Muscle of leg (tissue), 11 donors: ENCODE data around the gene RNF115. TPM values are rescaled to one million over a fixed set of nuclear protein-coding genes. Genes with fewer than 3 reads are reported as not detected.
"Not testable (repeated sequence)": the region's sequence is repeated elsewhere in the genome, so short reads cannot be mapped to it uniquely, and the experiment has no call there.

Source experiments
- DNase-seq: peaks from one replicate; pipeline ENCODE4 v3.0.0; 2013
- H3K27ac ChIP-seq: one replicate; pipeline ENCODE4 v1.5.1; 2013; ENCODE audit warnings: mild to moderate bottlenecking, low read length, control low read depth
- H3K27me3 ChIP-seq: one replicate; pipeline ENCODE4 v1.6.1; 2013; ENCODE audit warnings: low read length; ENCODE audit not compliant: control insufficient read depth, insufficient read depth
- H3K36me3 ChIP-seq: one replicate; pipeline ENCODE4 v1.6.1; 2013; ENCODE audit warnings: low read length; ENCODE audit not compliant: control insufficient read depth, insufficient read depth
- H3K4me1 ChIP-seq: one replicate; pipeline ENCODE4 v1.6.1; 2013; ENCODE audit warnings: low read length; ENCODE audit not compliant: control insufficient read depth, insufficient read depth
- H3K4me3 ChIP-seq: one replicate; pipeline ENCODE4 v1.5.1; 2013; ENCODE audit warnings: low read length, control low read depth
- H3K9me3 ChIP-seq: replicated peaks from 2 replicates; pipeline ENCODE4 v1.6.1; 2013; ENCODE audit warnings: low read depth, low read length; ENCODE audit not compliant: control insufficient read depth
- WGBS: methylation state at CpG from one replicate; pipeline ENCODE4 v1.1.5; 2013; ENCODE audit warnings: missing lambda C conversion rate; ENCODE audit not compliant: insufficient coverage; 5-methylcytosine and 5-hydroxymethylcytosine counted together
- polyA plus RNA-seq, 8 donors: library from polyadenylated mRNA; unstranded; fragments of 120-200 nt; gene quantifications; one replicate each; pipeline versions ENCODE4 v1.2.1 to v1.2.3, GENCODE V29; 2013; ENCODE audit warnings: inconsistent platforms in 1 of 8, low replicate concordance in 1 of 8; ENCODE audit not compliant: insufficient read length in 8 of 8, insufficient read depth in 1 of 8
- total RNA-seq: library from RNA; stranded (reverse); fragments of 120-200 nt; gene quantifications from one replicate; pipeline ENCODE4 v1.2.4, GENCODE V29; 2013

RNF115 gene
- total and polyA plus RNA-seq, 9 donors, result 10.8 to 18.8 (median 13.7) TPM

DNA sequence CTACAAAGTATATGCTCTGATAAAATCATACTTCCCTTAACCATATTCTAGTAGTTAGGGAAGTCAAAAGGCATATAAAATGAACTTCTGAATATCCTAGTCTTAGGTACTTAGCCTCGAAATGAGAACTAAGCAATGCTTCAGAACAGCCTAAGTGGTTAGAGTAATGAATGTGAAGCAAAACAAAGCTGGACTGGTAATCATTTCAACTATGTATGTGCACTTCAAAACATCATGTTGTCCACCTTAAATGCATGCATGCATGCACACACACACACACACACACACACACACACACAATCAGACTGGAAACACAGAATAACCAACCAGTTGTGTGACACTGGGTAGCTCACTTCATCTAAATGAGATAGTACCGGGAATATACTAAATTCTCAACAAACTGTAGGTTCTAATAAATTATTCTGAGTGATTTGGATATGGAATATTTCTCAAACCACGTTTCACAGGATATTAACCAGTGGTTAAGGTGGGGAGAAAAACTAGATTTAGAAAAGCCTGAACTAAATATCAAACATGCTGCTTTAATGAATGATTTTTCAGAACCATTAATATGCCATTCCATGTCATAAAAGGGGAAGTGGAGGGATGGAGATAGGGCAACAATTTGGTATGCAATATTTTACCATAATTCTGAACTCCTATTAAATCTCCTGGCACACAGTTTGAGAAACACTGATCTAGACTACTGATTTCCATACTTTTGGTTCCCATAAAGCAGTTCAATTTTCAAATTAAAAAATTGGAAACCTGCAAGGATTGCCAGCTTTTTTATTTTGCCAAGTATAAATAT lies 19.5 kb downstream of the RNF115 start:
- Histone ChIP-seq H3K27me3 (no peaks in the 10 kb centered on the region), H3K9me3 (no peaks in the 10 kb centered on the region), H3K4me3 (no peak overlapping the region), H3K27ac (no peak overlapping the region), H3K4me1 (no peaks in the 10 kb centered on the region), H3K36me3 (no peaks in the 10 kb centered on the region)
- no peak for DNase-seq
- no CpG with 5 or more reads among the region's 3 CpGs for WGBS

DNA sequence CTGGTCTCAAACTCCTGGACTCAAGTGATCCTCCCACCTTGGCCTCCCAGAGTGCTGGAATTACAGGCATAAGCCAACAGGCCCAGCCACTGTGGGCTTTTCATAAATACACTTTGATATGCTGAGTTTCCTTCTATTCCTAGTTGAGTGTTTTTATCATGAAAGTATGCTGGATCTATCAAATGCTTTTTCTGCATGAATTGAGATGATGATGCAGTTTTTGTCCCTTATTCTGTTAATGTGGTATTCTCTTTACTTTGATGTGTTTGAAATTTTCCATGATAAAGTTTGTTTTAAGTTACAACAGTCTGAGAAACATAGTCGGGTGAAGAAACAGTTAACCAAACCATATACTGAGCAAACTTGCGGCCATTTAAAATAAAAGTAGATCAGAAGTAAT lies 24.1 kb downstream of the RNF115 start:
- H3K36me3 ChIP-seq, result no peaks in the 10 kb centered on the region
- H3K9me3 ChIP-seq, result peaks cover 14% of the 10 kb centered on the region
- no peaks in the 10 kb centered on the region for H3K27me3 ChIP-seq
- H3K4me3 ChIP-seq, result no peak overlapping the region
- WGBS, result no CpG with 5 or more reads among the region's 2 CpGs
- H3K4me1 ChIP-seq, result no peaks in the 10 kb centered on the region
- no peak for DNase-seq
- no peak overlapping the region for H3K27ac ChIP-seq

DNA sequence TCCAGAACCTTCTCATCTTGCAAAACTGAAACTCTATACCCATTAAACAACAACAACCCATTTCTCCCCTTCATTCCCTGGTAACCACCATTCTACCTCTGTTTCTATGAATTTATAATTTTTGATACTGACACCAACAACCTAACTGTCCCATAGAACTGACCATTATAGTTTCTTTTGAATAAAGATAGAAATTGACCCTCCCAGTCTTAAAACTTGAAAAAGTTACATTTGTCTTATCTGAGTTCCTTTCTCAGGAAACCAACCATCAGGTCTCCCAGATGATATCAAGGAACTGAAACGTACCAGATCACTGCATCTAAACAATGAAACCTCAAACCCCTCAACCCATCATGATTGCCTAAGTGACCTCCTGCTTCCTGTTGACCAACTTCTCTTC lies 27.1 kb downstream of the RNF115 start:
- no peak for DNase-seq
- Histone ChIP-seq H3K27me3 (no peaks in the 10 kb centered on the region), H3K27ac (no peak overlapping the region), H3K36me3 (no peaks in the 10 kb centered on the region), H3K4me3 (no peak overlapping the region), H3K4me1 (no peaks in the 10 kb centered on the region), H3K9me3 (peaks cover 14% of the 10 kb centered on the region)
- 50% methylated on average over 1 of the region's 1 CpG for WGBS

DNA sequence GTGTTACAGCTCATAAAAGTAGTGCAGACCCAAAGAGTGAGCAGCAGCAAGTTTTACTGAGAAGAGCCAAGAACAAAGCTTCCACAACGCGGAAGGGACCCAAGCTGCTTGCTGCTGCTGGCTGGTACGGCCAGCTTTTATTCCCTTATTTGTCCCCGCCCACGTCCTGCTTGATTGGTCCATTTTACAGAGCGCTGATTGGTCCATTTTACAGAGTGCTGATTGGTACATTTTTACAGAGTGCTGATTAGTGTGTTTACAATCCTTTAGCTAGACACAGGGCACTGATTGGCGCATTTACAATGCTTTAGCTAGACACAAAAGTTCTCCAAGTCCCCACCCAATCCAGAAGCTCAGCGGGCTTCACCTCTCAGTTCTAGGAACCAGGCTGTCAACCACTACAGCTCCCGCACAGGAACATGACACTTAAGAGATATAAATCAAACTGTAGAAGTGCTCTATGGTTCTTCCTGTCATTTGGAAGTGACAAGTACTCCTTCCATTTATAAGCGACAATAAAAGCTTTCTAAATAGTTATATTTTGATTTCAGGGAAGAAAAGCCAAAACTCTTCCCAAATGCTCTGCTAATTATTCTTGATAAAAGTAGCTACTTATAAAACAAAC lies 28.5 kb downstream of the RNF115 start:
- 100% methylated on average over 5 of the region's 10 CpGs for WGBS
- no peak overlapping the region for H3K27ac ChIP-seq
- no peak for DNase-seq
- no peak overlapping the region for H3K4me3 ChIP-seq
- H3K4me1 ChIP-seq, result no peaks in the 10 kb centered on the region
- H3K9me3 ChIP-seq, result peaks cover 14% of the 10 kb centered on the region
- no peaks in the 10 kb centered on the region for H3K27me3 ChIP-seq
- no peaks in the 10 kb centered on the region for H3K36me3 ChIP-seq

DNA sequence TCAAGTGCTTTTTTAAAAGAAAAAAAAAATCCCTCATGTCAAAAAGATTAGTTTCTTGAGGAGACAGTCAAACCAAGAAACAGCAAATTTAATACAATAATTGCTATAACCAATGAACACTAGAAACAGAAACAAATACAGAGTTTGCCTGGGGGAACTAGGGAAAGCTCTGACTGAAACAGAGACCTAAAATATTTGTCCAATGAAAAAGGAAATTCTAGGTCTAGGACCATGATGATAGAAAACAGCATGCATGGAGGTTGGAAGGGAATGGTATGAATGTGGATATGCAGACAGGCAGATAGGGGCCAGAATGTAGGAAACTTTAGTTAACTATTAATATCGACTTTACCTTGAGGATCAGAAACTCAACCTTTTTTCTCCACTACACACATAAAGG lies 31.4 kb downstream of the RNF115 start:
- Histone ChIP-seq H3K36me3 (peaks cover 5% of the 10 kb centered on the region), H3K4me1 (no peaks in the 10 kb centered on the region), H3K27ac (no peak overlapping the region), H3K4me3 (no peak overlapping the region), H3K27me3 (no peaks in the 10 kb centered on the region), H3K9me3 (peaks cover 12% of the 10 kb centered on the region)
- WGBS, result no CpG with 5 or more reads among the region's 1 CpG
- DNase-seq, result no peak

DNA sequence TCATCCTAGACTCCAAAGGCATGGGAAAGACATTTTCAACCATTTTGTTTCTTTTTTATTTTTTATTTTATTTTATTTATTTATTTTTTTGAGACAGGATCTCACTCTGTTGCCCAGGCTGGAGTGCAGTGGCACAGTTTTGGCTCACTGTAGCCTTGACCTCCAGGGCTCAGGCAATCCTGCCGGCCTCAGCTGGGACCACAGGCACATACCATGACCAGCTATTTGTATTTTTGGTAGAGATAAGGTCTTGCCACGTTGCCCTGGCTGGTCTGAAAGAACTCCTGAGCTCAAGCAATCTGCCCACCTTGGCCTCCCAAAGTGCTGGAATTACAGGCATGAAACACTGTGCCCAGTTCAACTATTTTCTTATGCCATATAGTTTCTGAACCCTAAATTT lies 32.0 kb downstream of the RNF115 start:
- WGBS, result 79% methylated on average over 2 of the region's 2 CpGs

DNA sequence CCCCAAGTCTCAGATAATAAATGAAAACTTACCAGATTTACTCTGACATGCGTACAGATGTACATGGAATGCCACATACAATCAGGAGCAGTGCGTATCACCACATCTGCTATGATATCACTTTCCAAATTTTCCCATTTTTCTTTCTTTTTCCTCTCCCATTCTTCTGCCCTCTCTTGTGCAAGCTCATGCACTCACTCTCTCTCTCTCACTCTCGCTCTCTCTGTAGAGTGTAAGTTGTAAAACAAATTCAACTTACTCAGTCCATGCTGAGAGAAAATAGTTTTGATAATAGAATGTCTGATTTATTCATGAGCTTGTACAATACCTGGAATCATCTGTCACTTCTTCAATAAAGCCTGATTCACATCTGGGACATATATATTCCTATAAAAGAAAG lies 35.3 kb downstream of the RNF115 start:
- no peak overlapping the region for H3K27ac ChIP-seq
- H3K27me3 ChIP-seq, result no peaks in the 10 kb centered on the region
- H3K4me1 ChIP-seq, result no peaks in the 10 kb centered on the region
- no peaks in the 10 kb centered on the region for H3K9me3 ChIP-seq
- 100% methylated on average over 2 of the region's 3 CpGs for WGBS
- no peak overlapping the region for H3K4me3 ChIP-seq
- DNase-seq, result no peak
- H3K36me3 ChIP-seq, result peaks cover 7% of the 10 kb centered on the region

More for the DNA sequence above, 32.0 kb downstream of the RNF115 start:
- H3K9me3 ChIP-seq, H3K4me1 ChIP-seq, H3K27ac ChIP-seq, DNase-seq, H3K4me3 ChIP-seq, H3K27me3 ChIP-seq, H3K36me3 ChIP-seq: not testable (repeated sequence)

DNA sequence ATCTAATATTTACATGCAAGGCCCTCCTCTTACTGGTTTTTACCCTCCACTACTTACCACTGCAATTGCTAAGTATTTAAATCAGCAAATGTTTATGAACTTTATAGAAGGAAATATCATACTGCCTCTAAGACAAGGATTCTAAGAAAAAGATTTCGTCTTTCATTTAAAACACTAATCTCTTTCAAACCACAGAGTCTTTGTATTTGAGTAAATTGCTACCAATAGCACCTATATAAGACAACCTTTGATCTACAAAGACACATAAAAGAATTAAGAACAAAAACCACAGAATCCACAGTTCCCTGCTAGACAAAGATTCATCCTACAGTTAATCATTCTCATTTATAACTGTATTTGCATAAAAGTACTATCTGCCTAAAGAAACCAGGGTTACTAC lies 37.6 kb downstream of the RNF115 start:
- Histone ChIP-seq H3K27ac (no peak overlapping the region), H3K4me1 (no peaks in the 10 kb centered on the region), H3K36me3 (peaks cover 9% of the 10 kb centered on the region), H3K27me3 (no peaks in the 10 kb centered on the region), H3K4me3 (no peak overlapping the region), H3K9me3 (no peaks in the 10 kb centered on the region)
- no CpG with 5 or more reads among the region's 1 CpG for whole genome bisulfite sequencing
- DNase-seq, result no peak

DNA sequence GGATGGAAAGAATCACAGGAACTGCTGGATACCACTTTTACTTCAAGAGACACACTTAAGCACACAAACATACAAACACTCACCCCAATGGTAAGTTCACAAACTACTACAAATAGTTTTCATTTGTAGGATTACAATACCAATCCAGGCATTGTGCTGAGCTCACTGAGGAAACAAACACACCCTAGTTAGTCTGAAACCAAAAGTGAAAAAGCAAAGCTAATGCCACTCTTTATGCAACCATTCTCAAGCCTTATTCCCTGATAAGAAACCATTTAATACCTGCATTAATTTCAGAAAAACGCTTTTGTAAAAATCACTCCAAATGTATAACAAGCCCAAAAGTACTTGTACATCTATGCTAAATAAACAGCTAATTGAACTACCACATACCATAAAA lies 38.3 kb downstream of the RNF115 start:
- Histone ChIP-seq H3K4me1 (no peaks in the 10 kb centered on the region), H3K9me3 (no peaks in the 10 kb centered on the region), H3K36me3 (peaks cover 11% of the 10 kb centered on the region), H3K4me3 (no peak overlapping the region), H3K27me3 (no peaks in the 10 kb centered on the region), H3K27ac (no peak overlapping the region)
- no peak for DNase-seq
- WGBS, result 100% methylated on average over 1 of the region's 1 CpG

DNA sequence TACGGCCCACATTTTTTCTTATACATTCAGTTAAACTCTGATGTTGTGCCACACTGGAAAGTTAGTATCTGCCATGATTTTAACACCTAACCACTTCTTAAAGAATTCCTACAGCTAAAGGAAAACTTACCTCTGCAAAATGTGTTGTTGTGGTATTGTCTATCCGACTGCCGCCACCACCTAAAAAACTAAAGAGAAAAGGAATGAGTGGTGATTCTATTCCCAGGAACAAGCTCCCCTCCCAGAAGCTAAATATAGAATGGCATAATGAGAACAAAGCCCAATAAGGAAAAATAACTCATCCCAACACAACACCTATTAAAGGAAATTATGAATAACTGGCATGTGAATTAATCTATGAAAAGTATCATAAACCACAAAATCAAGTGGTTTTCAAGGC lies 39.5 kb downstream of the RNF115 start:
- H3K9me3 ChIP-seq, result no peaks in the 10 kb centered on the region
- WGBS, result no CpG with 5 or more reads among the region's 3 CpGs
- DNase-seq, result no peak
- no peak overlapping the region for H3K4me3 ChIP-seq
- peaks cover 11% of the 10 kb centered on the region for H3K36me3 ChIP-seq
- no peaks in the 10 kb centered on the region for H3K4me1 ChIP-seq
- H3K27me3 ChIP-seq, result no peaks in the 10 kb centered on the region
- no peak overlapping the region for H3K27ac ChIP-seq
